K562 (cell line): ENCODE results near the gene DOCK7. TPM values are rescaled to one million over a fixed set of nuclear protein-coding genes. Genes with fewer than 3 reads are reported as not detected.
"Not testable (repeated sequence)": the region's sequence is repeated elsewhere in the genome, so short reads cannot be mapped to it uniquely, and the experiment has no call there.

Experiments used
- ATAC-seq: fragments of 200-7000 bp; cut with Tn5 transposase; 3 replicates; pipeline ENCODE4 v1.9.1; 2020; ENCODE audit warnings: moderate library complexity
- BruUV-seq: library from RNA; stranded (reverse); fragments of 400-500 nt; replicated peaks from 2 replicates; lab custom pipeline; 2021; lab: Mats Ljungman, UMichigan
- CTCF ChIA-PET: fragments of 300-600 bp; formaldehyde crosslinking; extraction: SDS; loops from one replicate; lab custom pipeline; 2021; ENCODE audit warnings: low intra/inter-chr PET ratio; lab: Yijun Ruan, JAX
- POLR2A ChIA-PET: fragments of 300-600, 350-650 bp; sonication (Branson Sonifier 250); formaldehyde crosslinking; extraction: SDS; loops from one replicate; lab custom pipeline; 2021; ENCODE audit warnings: antibody characterized with exemption, inconsistent platforms; lab: Yijun Ruan, JAX
- DNase-seq, 4 experiments: peaks; one replicate each; pipeline versions ENCODE4 v3.0.0 to v3.0.0-alpha.2; 2011 to 2018; ENCODE audit warnings: low spot score in 3 of 4, mixed read lengths in 3 of 4; ENCODE audit errors: extremely low read depth in 1 of 4
- FAIRE-seq: peaks from 2 replicates; lab custom pipeline; 2011; peaks lifted over from hg19 to GRCh38; lab: Jason Lieb, UNC
- H2AFZ ChIP-seq: 2 replicates; pipeline ENCODE4 v1.6.0; 2011; ENCODE audit warnings: low read depth, low read length, control low read depth, inconsistent platforms
- H3K27ac ChIP-seq: fragments of 200-600 bp; 3 replicates; pipeline ENCODE4 v1.8.0; 2011; ENCODE audit warnings: low read depth, mild to moderate bottlenecking, control low read depth, inconsistent platforms, low read length, moderate library complexity, mixed read lengths; ENCODE audit errors: extremely low read depth
- H3K27me3 ChIP-seq, 2 experiments: fragments of 300-600 bp in 1 of 2; 2 replicates in 1 of 2; 3 replicates in 1 of 2; pipeline versions ENCODE4 v1.6.0 to v1.8.0; 2011; ENCODE audit warnings: inconsistent platforms in 2 of 2, low read length in 2 of 2, mild to moderate bottlenecking in 1 of 2, mixed read lengths in 1 of 2, moderate library complexity in 1 of 2; ENCODE audit not compliant: control insufficient read depth in 2 of 2, insufficient read depth in 2 of 2
- H3K36me3 ChIP-seq: fragments of 300-600 bp; 3 replicates; pipeline ENCODE4 v1.8.0; 2011; ENCODE audit warnings: mild to moderate bottlenecking, low read length, inconsistent platforms; ENCODE audit not compliant: control insufficient read depth, insufficient read depth
- H3K4me1 ChIP-seq, 2 experiments: fragments of 200-600 bp in 1 of 2; replicated peaks in 1 of 2; 2 replicates in 1 of 2; 3 replicates in 1 of 2; pipeline versions ENCODE4 v1.5.1 to v1.8.0; 2011; ENCODE audit warnings: inconsistent platforms in 2 of 2, low read length in 2 of 2, mild to moderate bottlenecking in 1 of 2, mixed read lengths in 1 of 2, moderate library complexity in 1 of 2; ENCODE audit not compliant: control insufficient read depth in 2 of 2, insufficient read depth in 2 of 2
- H3K4me2 ChIP-seq: 2 replicates; pipeline ENCODE4 v1.6.1; 2011; ENCODE audit warnings: low read length, control low read depth, inconsistent platforms, mixed read lengths; ENCODE audit not compliant: insufficient read depth
- H3K4me3 ChIP-seq: fragments of 200-600 bp; sonication (generic), shearing (Covaris generic); 2 replicates; pipeline ENCODE4 v1.5.1; 2016; ENCODE audit warnings: control low read depth, inconsistent platforms
- H3K79me2 ChIP-seq: fragments of 200-600 bp; 3 replicates; pipeline ENCODE4 v1.8.0; 2011; ENCODE audit warnings: low read length, inconsistent platforms; ENCODE audit not compliant: control insufficient read depth, insufficient read depth
- H3K9ac ChIP-seq, 2 experiments: 2 replicates each; pipeline versions ENCODE4 v1.6.0 to v1.6.1; 2011; ENCODE audit warnings: low read depth in 2 of 2, low read length in 2 of 2, control low read depth in 1 of 2, inconsistent platforms in 1 of 2, mild to moderate bottlenecking in 1 of 2, mixed read lengths in 1 of 2; ENCODE audit not compliant: insufficient read depth in 1 of 2
- H3K9me1 ChIP-seq: one replicate; pipeline ENCODE4 v1.6.0; 2011; ENCODE audit warnings: inconsistent platforms, mild to moderate bottlenecking, low read length, moderate library complexity; ENCODE audit not compliant: control insufficient read depth, insufficient read depth
- H3K9me3 ChIP-seq: replicated peaks from 2 replicates; pipeline ENCODE4 v1.5.1; 2011; ENCODE audit warnings: low read depth, low read length, inconsistent platforms; ENCODE audit not compliant: control insufficient read depth, insufficient read depth
- H4K20me1 ChIP-seq: replicated peaks from 2 replicates; pipeline ENCODE4 v1.6.1; 2011; ENCODE audit warnings: low read length, inconsistent platforms, mixed read lengths; ENCODE audit not compliant: control insufficient read depth, insufficient read depth
- BCOR ChIP-seq: fragments of 450-650 bp; IDR thresholded peaks from 2 replicates; pipeline ENCODE4 v1.6.1; 2016
- HEY1 ChIP-seq: fragments of 250-450 bp; sonication (Bioruptor Pico); IDR thresholded peaks from 2 replicates; pipeline ENCODE4 v1.5.0; 2020; ENCODE audit warnings: mild to moderate bottlenecking, moderate library complexity, borderline replicate concordance
- MEIS2 ChIP-seq: fragments of 450-650 bp; IDR thresholded peaks from 2 replicates; pipeline ENCODE4 v1.6.1; 2014; ENCODE audit warnings: mild to moderate bottlenecking; ENCODE audit not compliant: partially characterized antibody
- PBX2 ChIP-seq, 2 experiments: IDR thresholded peaks in 1 of 2; conservative IDR thresholded peaks in 1 of 2; 2 replicates each; pipeline ENCODE4 v1.6.1; 2016; ENCODE audit warnings: low read depth in 2 of 2, mild to moderate bottlenecking in 1 of 2, missing compliant biosample characterization in 1 of 2, missing genetic modification characterization in 1 of 2, moderate library complexity in 1 of 2
- PKNOX1 ChIP-seq: fragments of 450-650 bp; IDR thresholded peaks from 2 replicates; pipeline ENCODE4 v1.6.1; 2016
- ZC3H11A ChIP-seq: IDR thresholded peaks from 2 replicates; pipeline ENCODE4 v1.6.1; 2012; ENCODE audit warnings: low read depth, low read length, improper control_type of control experiment
- WGBS: fragments of 100-300 bp; shearing (Covaris generic); methylation state at CpG from one replicate; pipeline ENCODE4 v1.1.6; 2016; ENCODE audit warnings: low coverage, mixed read lengths; ENCODE audit not compliant: insufficient coverage; ENCODE audit errors: missing lambda C conversion rate; 5-methylcytosine and 5-hydroxymethylcytosine counted together
- in situ Hi-C: fragments of 300-500 bp; cut with MboI; formaldehyde crosslinking; loops from 4 replicates; pipeline ENCODE4 v1.15.0; 2018; ENCODE audit warnings: inconsistent platforms, mixed read lengths
- intact Hi-C: fragments of 100-400 bp; cut with micrococcal nuclease; formaldehyde crosslinking; loops from 2 replicates; pipeline ENCODE4 v1.14.2; 2022
- polyA plus RNA-seq, 8 experiments: library from polyadenylated mRNA; depleted of rRNA in 4 of 8; stranded (reverse) in 5 of 8; unstranded in 3 of 8; fragments of >200 nt; fragmentation: Nextera tagmentation in 2 of 8; fragmentation: Illumina TruSeq in 1 of 8; extraction: Ambion mirVana in 2 of 8; extraction: Trizol in 1 of 8; gene quantifications; 2 replicates each; pipeline versions ENCODE4 v1.2.1 to v1.2.3, GENCODE V29; 2011 to 2014; ENCODE audit warnings: inconsistent platforms in 1 of 8, missing spikeins in 1 of 8
- total RNA-seq, 7 experiments: library from RNA; depleted of rRNA in 6 of 7; stranded (reverse); fragments of >200 nt in 6 of 7; fragmentation: Illumina TruSeq in 2 of 7; extraction: Trizol in 2 of 7; gene quantifications; 2 replicates each; pipeline versions ENCODE4 v1.2.1 to v1.2.3, GENCODE V29; 2011 to 2021; ENCODE audit warnings: low replicate concordance in 1 of 7

The DOCK7 gene
- total and polyA plus RNA-seq, 9 of the 15 experiments (the other 6 are each of a cell fraction or from before 2014, with no cell fraction given): 4.9 to 35.1 (median 12.6) TPM

GRCh38 chr1:62567182-62567581, 121.0 kb downstream of the DOCK7 start:
- in situ Hi-C loops, DNase-seq, H3K9ac ChIP-seq, H3K27ac ChIP-seq, BruUV-seq, H3K4me2 ChIP-seq, H3K36me3 ChIP-seq, H2AFZ ChIP-seq, H3K4me3 ChIP-seq, H3K9me3 ChIP-seq, H3K4me1 ChIP-seq, H4K20me1 ChIP-seq, H3K9me1 ChIP-seq, H3K27me3 ChIP-seq, CTCF ChIA-PET, intact Hi-C loops, ATAC-seq, FAIRE-seq, H3K79me2 ChIP-seq: not testable (repeated sequence)
- POLR2A ChIA-PET: interaction anchor here (1.5 kb wide), 1 partner anchor 11 kb away, joined by 6 read pairs; no protein-coding TSS in a partner anchor
- WGBS: 27% methylated on average over 1 of the region's 1 CpG
- TF ChIP-seq BCOR: peak; percentile 50

GRCh38 chr1:62561306-62561705, 126.9 kb downstream of the DOCK7 start:
- H3K36me3 ChIP-seq: no peaks in the 10 kb centered on the region
- ChIA-PET POLR2A (no interaction called here), CTCF (no interaction called here)
- in situ Hi-C loops (no loop called here), intact Hi-C loops (no loop called here)
- no TSS peak for BruUV-seq
- no peaks in the 10 kb centered on the region for H3K4me1 ChIP-seq
- H3K27ac ChIP-seq: no peak overlapping the region
- no peak for DNase-seq
- no peak overlapping the region for H2AFZ ChIP-seq
- FAIRE-seq: no peak
- no peak overlapping the region for H3K9ac ChIP-seq
- no peaks in the 10 kb centered on the region for H3K9me3 ChIP-seq
- no peaks in the 10 kb centered on the region for H3K9me1 ChIP-seq
- WGBS: 65% methylated on average over 2 of the region's 2 CpGs
- ATAC-seq: no peak
- no peaks in the 10 kb centered on the region for H3K27me3 ChIP-seq
- no peak for TF ChIP-seq PBX2 (CRISPR knock-in tag; IDR thresholded peaks at IDR 0.05; ENCODE audit: low read depth)
- peak; percentile 46; the same call in 1 of the 2 replicates for TF ChIP-seq PBX2 (tag; conservative IDR thresholded peaks at IDR 0.05; ENCODE audit: low read depth)
- no peak for TF ChIP-seq HEY1 (CRISPR knock-in tag)
- peak; percentile 29; the same call in 1 of the 2 replicates for TF ChIP-seq PKNOX1
- TF ChIP-seq ZC3H11A: no peak
- TF ChIP-seq MEIS2: peak; percentile 71
- no peaks in the 10 kb centered on the region for H3K79me2 ChIP-seq
- H3K4me3 ChIP-seq: no peak overlapping the region
- H3K4me2 ChIP-seq: no peak overlapping the region
- no peaks in the 10 kb centered on the region for H4K20me1 ChIP-seq
